Spleen (tissue), 11 donors: ENCODE measurements around the gene COBLL1. TPM values are rescaled to one million over a fixed set of nuclear protein-coding genes. Genes with fewer than 3 reads are reported as not detected.

ENCODE experiments used
- DNase-seq: peaks from one replicate; pipeline ENCODE4 v3.0.0-alpha.2; 2020
- H3K27ac ChIP-seq, 8 donors: fragments of 200-600 bp; sonication (generic) in 7 of 8; 1 replicate in 4 of 8; 2 replicates in 4 of 8; pipeline versions ENCODE4 v1.5.0 to v1.8.0; 2016 to 2021; ENCODE audit warnings: inconsistent platforms in 4 of 8, mild to moderate bottlenecking in 4 of 8, moderate library complexity in 1 of 8
- H3K27me3 ChIP-seq, 7 donors: fragments of 200-600 bp; sonication (generic) in 6 of 7; replicated peaks in 1 of 7; 1 replicate in 4 of 7; 2 replicates in 3 of 7; pipeline versions ENCODE4 v1.5.0 to v1.8.0; 2016 to 2021; ENCODE audit warnings: inconsistent platforms in 3 of 7, mild to moderate bottlenecking in 1 of 7
- H3K36me3 ChIP-seq, 6 donors: fragments of 200-600 bp; sonication (generic) in 5 of 6; 1 replicate in 4 of 6; 2 replicates in 2 of 6; pipeline versions ENCODE4 v1.5.0 to v1.8.0; 2016 to 2021; ENCODE audit warnings: inconsistent platforms in 2 of 6
- H3K4me1 ChIP-seq, 6 donors: fragments of 200-600 bp; sonication (generic) in 5 of 6; 1 replicate in 3 of 6; 2 replicates in 3 of 6; pipeline versions ENCODE4 v1.5.0 to v1.8.0; 2016 to 2021; ENCODE audit warnings: inconsistent platforms in 3 of 6
- H3K4me3 ChIP-seq, 8 donors: fragments of 200-600 bp; sonication (generic) in 7 of 8; 1 replicate in 4 of 8; 2 replicates in 4 of 8; pipeline versions ENCODE4 v1.5.0 to v1.8.0; 2016 to 2021; ENCODE audit warnings: inconsistent platforms in 4 of 8, mild to moderate bottlenecking in 4 of 8, moderate library complexity in 2 of 8
- H3K9me3 ChIP-seq, 8 donors: fragments of 200-600 bp; sonication (generic) in 7 of 8; 1 replicate in 4 of 8; 2 replicates in 4 of 8; pipeline versions ENCODE4 v1.5.0 to v1.8.0; 2016 to 2021; ENCODE audit warnings: inconsistent platforms in 4 of 8
- CTCF ChIP-seq, 11 experiments: fragments of 200-600 bp in 7 of 11; fragments of 450-650 bp in 4 of 11; sonication (generic) in 4 of 11; IDR thresholded peaks in 8 of 11; conservative IDR thresholded peaks in 3 of 11; 1 replicate in 7 of 11; 2 replicates in 4 of 11; pipeline versions ENCODE4 v1.4.0 to v1.8.0; 2016 to 2021; ENCODE audit warnings: antibody characterized with exemption in 11 of 11, inconsistent platforms in 4 of 11, mild to moderate bottlenecking in 1 of 11
- POLR2A ChIP-seq, 3 donors: fragments of 450-650 bp; IDR thresholded peaks; one replicate each; pipeline ENCODE4 v1.5.1; 2017; ENCODE audit warnings: antibody characterized with exemption in 3 of 3, mild to moderate bottlenecking in 1 of 3
- POLR2AphosphoS5 ChIP-seq, 3 donors: sonication (generic); formaldehyde crosslinking; IDR thresholded peaks; one replicate each; pipeline ENCODE4 v1.5.1; 2017; ENCODE audit warnings: antibody characterized with exemption in 3 of 3
- WGBS, 5 donors: extraction: QIAGEN DNeasy Blood & Tissue Kit in 3 of 5; methylation state at CpG; one replicate each; pipeline versions ENCODE4 v1.1.5 to v1.1.7; 2013 to 2018; 5-methylcytosine and 5-hydroxymethylcytosine counted together
- intact Hi-C: fragments of 100-400 bp; cut with DNase I; formaldehyde crosslinking; loops from one replicate; pipeline ENCODE4 v1.15.0; 2023; ENCODE audit warnings: low total_unique reads
- polyA plus RNA-seq, 3 donors: library from polyadenylated mRNA; stranded (reverse); fragments of 200-250 nt; gene quantifications; one replicate each; pipeline ENCODE4 v1.2.1, GENCODE V29; 2013
- total RNA-seq, 7 donors: library from RNA; depleted of rRNA in 3 of 7; stranded (reverse); fragments of >200 nt in 3 of 7; fragmentation: NEBNext Ultra II Directional in 4 of 7; extraction: Animal tissue kit (Norgen Biotek cat#: 25700) in 4 of 7; gene quantifications; one replicate each; pipeline versions ENCODE4 v1.1.0 to v1.2.1, GENCODE V29; 2016 to 2021
- donor health status: healthy with polysubstance abuse.
- donor health status: DM: no; HTN: no; CAD: no; lungs with moderate emphysema.
- donor health status: DM: no; HTN: no; CAD: no.
- donor health status: Bipolar disorder and iron deficiency.
- donor health status: healthy.
- donor health status: DM: no; HTN: no; CAD: no.
- donor health status: DM: yes; HTN: yes; CAD: no.

COBLL1 gene
- total and polyA plus RNA-seq, 10 donors, result 6.4 to 86.8 (median 49.9) TPM

GRCh38 chr2:164746713-164747112, 94.9 kb downstream of the COBLL1 start:
- whole genome bisulfite sequencing, 5 donors, result 39 to 79% (median 61%) methylated on average over 1 of the region's 1 CpG
- Histone ChIP-seq H3K9me3 (no peaks in the 10 kb centered on the region), H3K27ac (peak overlapping the region in 1 of 8 donors; percentile 27), H3K27me3 (no peaks in the 10 kb centered on the region), H3K36me3 (peaks cover 0 to 6% (median 0%) of the 10 kb centered on the region in 6 donors), H3K4me3 (no peak overlapping the region), H3K4me1 (peaks cover 0 to 27% (median 8%) of the 10 kb centered on the region in 6 donors)
- intact Hi-C loops, result no loop called here
- TF ChIP-seq CTCF (IDR thresholded peaks at IDR 0.05 in 8 of 11, conservative IDR thresholded peaks at IDR 0.05 in 3 of 11) (no peak), POLR2A (IDR thresholded peaks at IDR 0.05) (no peak), POLR2AphosphoS5 (IDR thresholded peaks at IDR 0.05) (no peak)
- no peak for DNase-seq

- peaks cover 0 to 24% (median 8%) of the 10 kb centered on the region in 6 donors for H3K4me1 ChIP-seq
- H3K36me3 ChIP-seq, result peaks cover 0 to 6% (median 0%) of the 10 kb centered on the region in 6 donors
- H3K9me3 ChIP-seq, result no peaks in the 10 kb centered on the region
- no peak for TF ChIP-seq POLR2AphosphoS5 (IDR thresholded peaks at IDR 0.05)
- TF ChIP-seq POLR2A (IDR thresholded peaks at IDR 0.05), result no peak
- TF ChIP-seq CTCF (IDR thresholded peaks at IDR 0.05 in 8 of 11, conservative IDR thresholded peaks at IDR 0.05 in 3 of 11), result no peak
- 75 to 89% (median 80%) methylated on average over 5 of the region's 5 CpGs for WGBS, 5 donors
- intact Hi-C loops, result no loop called here
- H3K27ac ChIP-seq, result no peak overlapping the region
- DNase-seq, result no peak
- no peaks in the 10 kb centered on the region for H3K27me3 ChIP-seq
- no peak overlapping the region for H3K4me3 ChIP-seq
These were observed 96.4 kb downstream of the COBLL1 start for GRCh38 chr2:164745012-164745797.

GRCh38 chr2:164742738-164743317, 98.8 kb downstream of the COBLL1 start:
- Histone ChIP-seq H3K4me1 (peaks cover 0 to 42% (median 16%) of the 10 kb centered on the region in 6 donors), H3K27me3 (no peaks in the 10 kb centered on the region), H3K4me3 (no peak overlapping the region), H3K27ac (no peak overlapping the region), H3K36me3 (peaks cover 0 to 6% (median 0%) of the 10 kb centered on the region in 6 donors), H3K9me3 (no peaks in the 10 kb centered on the region)
- no peak for DNase-seq
- WGBS, 5 donors, result 93 to 99% (median 96%) methylated on average over 4 of the region's 4 CpGs
- intact Hi-C loops, result no loop called here
- TF ChIP-seq CTCF (IDR thresholded peaks at IDR 0.05 in 8 of 11, conservative IDR thresholded peaks at IDR 0.05 in 3 of 11) (no peak), POLR2AphosphoS5 (IDR thresholded peaks at IDR 0.05) (no peak), POLR2A (IDR thresholded peaks at IDR 0.05) (no peak)

GRCh38 chr2:164739966-164740365, 101.7 kb downstream of the COBLL1 start:
- H3K27ac ChIP-seq, result no peak overlapping the region
- H3K9me3 ChIP-seq, result no peaks in the 10 kb centered on the region
- no peaks in the 10 kb centered on the region for H3K27me3 ChIP-seq
- WGBS, 5 donors, result 52 to 72% (median 66%) methylated on average over 3 of the region's 3 CpGs
- no peak overlapping the region for H3K4me3 ChIP-seq
- peaks cover 0 to 6% (median 0%) of the 10 kb centered on the region in 6 donors for H3K36me3 ChIP-seq
- H3K4me1 ChIP-seq, result peaks cover 3 to 44% (median 17%) of the 10 kb centered on the region in 6 donors
- no peak for TF ChIP-seq POLR2AphosphoS5 (IDR thresholded peaks at IDR 0.05)
- TF ChIP-seq CTCF (IDR thresholded peaks at IDR 0.05 in 8 of 11, conservative IDR thresholded peaks at IDR 0.05 in 3 of 11), result no peak
- TF ChIP-seq POLR2A (IDR thresholded peaks at IDR 0.05), result no peak
- DNase-seq, result no peak
- intact Hi-C loops, result loop anchor here (10.0 kb wide), 1 partner anchor 175 kb away; no protein-coding TSS in a partner anchor
